NCI-H187 (cell line): ENCODE data around the gene POLR1D.

Experiments used
- DNase-seq, 2 experiments: peaks; one replicate each; lab custom pipeline; 2025; lab: John Stamatoyannopoulos, UW

The POLR1D gene

GRCh38 chr13:27638521-27638920, 16.8 kb downstream of the POLR1D start:
- DNase-seq = no peak

- no peak for DNase-seq
These were observed 17.5 kb downstream of the POLR1D start for GRCh38 chr13:27639186-27639585.

- no peak for DNase-seq
These were observed 20.2 kb downstream of the POLR1D start for GRCh38 chr13:27641711-27642502.

GRCh38 chr13:27643334-27644132, 21.8 kb downstream of the POLR1D start:
- DNase-seq = no peak

GRCh38 chr13:27644302-27644701, 22.6 kb downstream of the POLR1D start:
- DNase-seq = no peak

GRCh38 chr13:27650312-27650711, 28.6 kb downstream of the POLR1D start:
- no peak for DNase-seq

- no peak for DNase-seq
These were observed 32.4 kb downstream of the POLR1D start for GRCh38 chr13:27654059-27654458.

- DNase-seq = no peak
These were observed 33.1 kb downstream of the POLR1D start for GRCh38 chr13:27654816-27655215.

GRCh38 chr13:27657724-27658123, 36.0 kb downstream of the POLR1D start:
- no peak for DNase-seq

GRCh38 chr13:27658546-27658945, 36.9 kb downstream of the POLR1D start:
- DNase-seq = no peak

GRCh38 chr13:27659145-27659865, 37.6 kb downstream of the POLR1D start:
- DNase-seq = no peak

GRCh38 chr13:27660511-27660910, 38.8 kb downstream of the POLR1D start:
- no peak for DNase-seq

- no peak for DNase-seq
These were observed 39.3 kb downstream of the POLR1D start for GRCh38 chr13:27661017-27661416.

GRCh38 chr13:27662738-27663470, 41.2 kb downstream of the POLR1D start:
- DNase-seq = no peak

GRCh38 chr13:27663947-27664346, 42.3 kb downstream of the POLR1D start:
- no peak for DNase-seq

GRCh38 chr13:27665333-27665732, 43.6 kb downstream of the POLR1D start:
- no peak for DNase-seq

- no peak for DNase-seq
These were observed 44.1 kb downstream of the POLR1D start for GRCh38 chr13:27665761-27666160.

GRCh38 chr13:27666951-27667350, 45.3 kb downstream of the POLR1D start:
- no peak for DNase-seq

GRCh38 chr13:27667946-27668345, 46.3 kb downstream of the POLR1D start:
- DNase-seq = no peak

GRCh38 chr13:27670861-27671260, 49.2 kb downstream of the POLR1D start:
- DNase-seq = no peak

- no peak for DNase-seq
These were observed 50.3 kb downstream of the POLR1D start for GRCh38 chr13:27672025-27672424.
